WTC11 (cell line): ENCODE results near the gene RIMKLB. TPM values are rescaled to one million over a fixed set of nuclear protein-coding genes. Genes with fewer than 3 reads are reported as not detected.
A peak's percentile ranks its signal among the peaks of the same experiment; 100 is the strongest.

Experiments
- ATAC-seq: fragments of 200-7000 bp; cut with Tn5 transposase; 2 replicates; pipeline ENCODE4 v1.10.0; 2021; ENCODE audit warnings: mild to moderate bottlenecking, moderate library complexity
- CTCF ChIA-PET: fragments of 300-600 bp; sonication (Branson Sonifier 250); formaldehyde crosslinking; loops from one replicate; lab custom pipeline; 2021; ENCODE audit warnings: antibody characterized with exemption; lab: Charles Lee
- POLR2A ChIA-PET: fragments of 350-600 bp; sonication (Branson Sonifier 250); formaldehyde crosslinking; loops from one replicate; lab custom pipeline; 2021; ENCODE audit warnings: antibody characterized with exemption; lab: Charles Lee
- DNase-seq: peaks from one replicate; pipeline ENCODE4 v3.0.0; 2021; ENCODE audit warnings: low spot score
- H3K27ac Mint-ChIP-seq: 2 replicates; pipeline ENCODE4 v1.8.0; 2021; ENCODE audit warnings: mixed read lengths
- H3K27me3 Mint-ChIP-seq: 2 replicates; pipeline ENCODE4 v1.8.0; 2021; ENCODE audit warnings: low read depth, mild to moderate bottlenecking, moderate library complexity, mixed read lengths
- H3K36me3 Mint-ChIP-seq: 2 replicates; pipeline ENCODE4 v1.8.0; 2021; ENCODE audit warnings: mixed read lengths
- H3K4me1 Mint-ChIP-seq: 2 replicates; pipeline ENCODE4 v1.8.0; 2022; ENCODE audit warnings: mixed read lengths
- H3K4me3 Mint-ChIP-seq: 2 replicates; pipeline ENCODE4 v1.8.0; 2021; ENCODE audit warnings: mild to moderate bottlenecking, moderate library complexity, mixed read lengths
- H3K9me3 Mint-ChIP-seq: 2 replicates; pipeline ENCODE4 v1.8.0; 2021; ENCODE audit warnings: mixed read lengths
- CREB1 ChIP-seq: sonication (generic); formaldehyde crosslinking; IDR thresholded peaks from 2 replicates; pipeline ENCODE4 v1.8.0; 2023; ENCODE audit warnings: mild to moderate bottlenecking, missing genetic modification reagents
- CREM ChIP-seq: sonication (generic); formaldehyde crosslinking; IDR thresholded peaks from 2 replicates; pipeline ENCODE4 v1.8.1; 2022; ENCODE audit warnings: mild to moderate bottlenecking, missing genetic modification reagents, moderate library complexity
- ELF4 ChIP-seq: sonication (generic); formaldehyde crosslinking; IDR thresholded peaks from 2 replicates; pipeline ENCODE4 v1.8.1; 2022; ENCODE audit warnings: low read depth, mild to moderate bottlenecking, moderate library complexity, missing genetic modification reagents
- GABPB1 ChIP-seq: sonication (generic); formaldehyde crosslinking; IDR thresholded peaks from 2 replicates; pipeline ENCODE4 v1.8.1; 2023; ENCODE audit warnings: mild to moderate bottlenecking, missing genetic modification reagents
- GTF2I ChIP-seq: fragments of 250-450 bp; sonication (Bioruptor Pico); conservative IDR thresholded peaks from 2 replicates; pipeline ENCODE4 v1.4.0; 2021; ENCODE audit warnings: mild to moderate bottlenecking
- JUN ChIP-seq: sonication (generic); formaldehyde crosslinking; IDR thresholded peaks from 2 replicates; pipeline ENCODE4 v1.8.0; 2023; ENCODE audit warnings: mild to moderate bottlenecking, missing genetic modification reagents
- NFE2L1 ChIP-seq: sonication (generic); formaldehyde crosslinking; IDR thresholded peaks from 2 replicates; pipeline ENCODE4 v1.8.1; 2023; ENCODE audit warnings: missing genetic modification reagents
- NR3C1 ChIP-seq: sonication (generic); formaldehyde crosslinking; conservative IDR thresholded peaks from 2 replicates; pipeline ENCODE4 v1.8.1; 2023; ENCODE audit warnings: low read depth, mild to moderate bottlenecking, missing genetic modification reagents
- PRRX2 ChIP-seq: fragments of 250-450 bp; sonication (Bioruptor Pico); IDR thresholded peaks from 2 replicates; pipeline ENCODE4 v1.8.0; 2021; ENCODE audit warnings: mild to moderate bottlenecking
- RELA ChIP-seq: sonication (generic); formaldehyde crosslinking; IDR thresholded peaks from 2 replicates; pipeline ENCODE4 v1.8.1; 2022; ENCODE audit warnings: missing genetic modification reagents, mild to moderate bottlenecking, borderline replicate concordance
- TEAD1 ChIP-seq: sonication (generic); formaldehyde crosslinking; IDR thresholded peaks from 2 replicates; pipeline ENCODE4 v1.8.0; 2022; ENCODE audit warnings: mild to moderate bottlenecking, missing genetic modification reagents
- ZNF219 ChIP-seq: sonication (generic); formaldehyde crosslinking; IDR thresholded peaks from 2 replicates; pipeline ENCODE4 v1.8.0; 2023; ENCODE audit warnings: missing genetic modification reagents, mild to moderate bottlenecking, borderline replicate concordance
- ZNF317 ChIP-seq: sonication (generic); formaldehyde crosslinking; IDR thresholded peaks from 2 replicates; pipeline ENCODE4 v1.8.1; 2023; ENCODE audit warnings: low read depth, mild to moderate bottlenecking, moderate library complexity, missing genetic modification reagents, borderline replicate concordance
- ZNF396 ChIP-seq: fragments of 250-450 bp; sonication (Bioruptor Pico); IDR thresholded peaks from 2 replicates; pipeline ENCODE4 v1.8.0; 2021; ENCODE audit warnings: mild to moderate bottlenecking, moderate library complexity, borderline replicate concordance
- total RNA-seq: library from RNA; stranded (reverse); gene quantifications from 3 replicates; pipeline ENCODE4 v1.2.3, GENCODE V29; 2021
- TF ChIP-seq, protein P1 (sequence below): sonication (generic); formaldehyde crosslinking; IDR thresholded peaks from 2 replicates; pipeline ENCODE4 v1.8.1; 2023; ENCODE audit warnings: mild to moderate bottlenecking, moderate library complexity, missing genetic modification reagents
- TF ChIP-seq, protein P2 (sequence below): sonication (generic); formaldehyde crosslinking; IDR thresholded peaks from 2 replicates; pipeline ENCODE4 v1.8.0; 2023; ENCODE audit warnings: mild to moderate bottlenecking, missing genetic modification reagents
- TF ChIP-seq, protein P3 (sequence below): sonication (generic); formaldehyde crosslinking; IDR thresholded peaks from 2 replicates; pipeline ENCODE4 v1.8.1; 2023; ENCODE audit warnings: mild to moderate bottlenecking, missing genetic modification reagents
- TF ChIP-seq, protein P4 (sequence below): fragments of 250-450 bp; sonication (Bioruptor Pico); IDR thresholded peaks from 2 replicates; pipeline ENCODE4 v1.9.0; 2021; ENCODE audit warnings: mild to moderate bottlenecking
- TF ChIP-seq, protein P5 (sequence below): sonication (generic); formaldehyde crosslinking; IDR thresholded peaks from 2 replicates; pipeline ENCODE4 v1.8.1; 2022; ENCODE audit warnings: low read depth, missing genetic modification reagents, borderline replicate concordance
- TF ChIP-seq, protein P6 (sequence below): fragments of 250-450 bp; sonication (Bioruptor Pico); IDR thresholded peaks from 2 replicates; pipeline ENCODE4 v1.9.0; 2021; ENCODE audit warnings: mild to moderate bottlenecking, borderline replicate concordance

Gene RIMKLB
- total RNA-seq, 1 experiment from 2014 or later, result 106 TPM

DNA sequence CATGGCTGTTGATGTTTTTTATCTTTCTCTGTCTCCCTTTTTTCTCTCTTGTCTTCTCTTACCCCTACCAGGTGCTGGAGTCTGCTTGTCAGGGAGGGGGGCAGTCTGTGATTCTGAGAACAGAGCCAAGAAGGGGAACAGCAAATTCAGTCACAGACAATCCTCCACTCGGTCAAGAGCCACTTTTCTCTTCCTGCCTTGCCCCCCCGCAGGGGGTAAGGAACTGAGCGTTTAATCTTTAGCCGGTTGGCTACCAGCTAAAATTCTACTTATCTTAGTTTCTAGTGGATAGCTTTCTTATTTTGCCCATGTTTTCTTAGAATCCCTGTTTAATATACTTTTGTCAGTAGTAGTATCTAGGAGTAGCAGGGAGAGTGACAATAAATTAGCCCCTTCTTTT lies 1.9 kb downstream of the RIMKLB start:
- Mint-ChIP-seq H3K9me3 (no peaks in the 10 kb centered on the region), H3K4me1 (peaks cover 56% of the 10 kb centered on the region), H3K27me3 (no peaks in the 10 kb centered on the region), H3K4me3 (peak overlapping the region; percentile 79), H3K36me3 (peaks cover 14% of the 10 kb centered on the region), H3K27ac (peak overlapping the region; percentile 91)
- ChIA-PET POLR2A (no interaction called here), CTCF (interaction anchor here (1.4 to 2.7 kb wide), 2 partner anchors 18 to 124 kb away, joined by 4 to 13 read pairs; no protein-coding TSS in a partner anchor)
- TF ChIP-seq ZNF317 (CRISPR knock-in tag) (no peak), GTF2I (CRISPR knock-in tag) (no peak)
- DNase-seq, result no peak
- ATAC-seq, result no peak

DNA sequence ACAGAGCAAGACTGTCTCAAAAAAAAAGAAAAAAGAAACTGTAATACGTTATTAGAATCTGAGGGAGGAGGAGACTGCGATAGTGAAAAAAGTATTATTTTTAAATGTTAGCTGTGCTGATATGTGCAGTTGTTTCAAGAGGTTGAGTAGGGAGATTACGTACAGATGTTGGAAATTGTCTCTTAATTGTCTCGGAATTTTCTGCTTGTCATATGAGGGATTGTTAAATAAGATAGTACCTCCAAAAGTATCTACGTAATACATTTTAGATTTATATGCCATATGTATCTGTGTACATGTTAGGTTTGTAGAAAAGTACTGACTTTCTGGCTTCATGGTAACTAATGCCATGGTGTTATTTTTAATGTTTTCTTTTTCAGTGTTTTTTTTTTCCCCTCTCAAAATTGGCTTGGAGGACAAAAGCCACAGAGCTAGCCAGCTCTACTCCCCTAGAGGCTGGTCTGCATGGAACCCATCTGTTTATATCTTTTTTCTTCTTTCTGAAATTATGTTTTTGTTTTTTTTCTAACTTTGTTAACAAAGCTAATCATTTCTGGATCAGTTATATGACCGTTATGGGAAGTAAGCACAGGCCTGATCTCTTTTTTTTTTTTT lies 3.4 kb downstream of the RIMKLB start:
- CTCF ChIA-PET, result interaction anchor here (0.6 to 2.7 kb wide), 2 partner anchors 19 to 123 kb away, joined by 4 to 13 read pairs; no protein-coding TSS in a partner anchor
- POLR2A ChIA-PET, result interaction anchor here (0.6 to 1.1 kb wide), 3 partner anchors 83 to 122 kb away, joined by 3 to 8 read pairs (median 4); no protein-coding TSS in a partner anchor
- H3K9me3 Mint-ChIP-seq, result no peaks in the 10 kb centered on the region
- DNase-seq, result no peak
- peaks cover 46% of the 10 kb centered on the region for H3K4me1 Mint-ChIP-seq
- no peaks in the 10 kb centered on the region for H3K27me3 Mint-ChIP-seq
- peaks cover 14% of the 10 kb centered on the region for H3K36me3 Mint-ChIP-seq
- peak overlapping the region; percentile 73; the same call in 1 of the 2 replicates for H3K27ac Mint-ChIP-seq
- H3K4me3 Mint-ChIP-seq, result peak overlapping the region; percentile 16; the same call in 1 of the 2 replicates
- no peak for ATAC-seq
- TF ChIP-seq CREB1 (CRISPR knock-in tag) (no peak), CREM (CRISPR knock-in tag) (no peak), ZNF219 (CRISPR knock-in tag) (no peak), RELA (no peak), PRRX2 (CRISPR knock-in tag) (no peak), JUN (CRISPR knock-in tag) (no peak), TEAD1 (CRISPR knock-in tag) (no peak), NR3C1 (CRISPR knock-in tag) (no peak), GABPB1 (no peak), ELF4 (no peak), NFE2L1 (CRISPR knock-in tag) (no peak), ZNF396 (CRISPR knock-in tag) (no peak)
- TF ChIP-seq, protein P1, sequence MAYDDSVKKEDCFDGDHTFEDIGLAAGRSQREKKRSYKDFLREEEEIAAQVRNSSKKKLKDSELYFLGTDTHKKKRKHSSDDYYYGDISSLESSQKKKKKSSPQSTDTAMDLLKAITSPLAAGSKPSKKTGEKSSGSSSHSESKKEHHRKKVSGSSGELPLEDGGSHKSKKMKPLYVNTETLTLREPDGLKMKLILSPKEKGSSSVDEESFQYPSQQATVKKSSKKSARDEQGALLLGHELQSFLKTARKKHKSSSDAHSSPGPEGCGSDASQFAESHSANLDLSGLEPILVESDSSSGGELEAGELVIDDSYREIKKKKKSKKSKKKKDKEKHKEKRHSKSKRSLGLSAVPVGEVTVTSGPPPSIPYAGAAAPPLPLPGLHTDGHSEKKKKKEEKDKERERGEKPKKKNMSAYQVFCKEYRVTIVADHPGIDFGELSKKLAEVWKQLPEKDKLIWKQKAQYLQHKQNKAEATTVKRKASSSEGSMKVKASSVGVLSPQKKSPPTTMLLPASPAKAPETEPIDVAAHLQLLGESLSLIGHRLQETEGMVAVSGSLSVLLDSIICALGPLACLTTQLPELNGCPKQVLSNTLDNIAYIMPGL, result no peak
- TF ChIP-seq, protein P2, sequence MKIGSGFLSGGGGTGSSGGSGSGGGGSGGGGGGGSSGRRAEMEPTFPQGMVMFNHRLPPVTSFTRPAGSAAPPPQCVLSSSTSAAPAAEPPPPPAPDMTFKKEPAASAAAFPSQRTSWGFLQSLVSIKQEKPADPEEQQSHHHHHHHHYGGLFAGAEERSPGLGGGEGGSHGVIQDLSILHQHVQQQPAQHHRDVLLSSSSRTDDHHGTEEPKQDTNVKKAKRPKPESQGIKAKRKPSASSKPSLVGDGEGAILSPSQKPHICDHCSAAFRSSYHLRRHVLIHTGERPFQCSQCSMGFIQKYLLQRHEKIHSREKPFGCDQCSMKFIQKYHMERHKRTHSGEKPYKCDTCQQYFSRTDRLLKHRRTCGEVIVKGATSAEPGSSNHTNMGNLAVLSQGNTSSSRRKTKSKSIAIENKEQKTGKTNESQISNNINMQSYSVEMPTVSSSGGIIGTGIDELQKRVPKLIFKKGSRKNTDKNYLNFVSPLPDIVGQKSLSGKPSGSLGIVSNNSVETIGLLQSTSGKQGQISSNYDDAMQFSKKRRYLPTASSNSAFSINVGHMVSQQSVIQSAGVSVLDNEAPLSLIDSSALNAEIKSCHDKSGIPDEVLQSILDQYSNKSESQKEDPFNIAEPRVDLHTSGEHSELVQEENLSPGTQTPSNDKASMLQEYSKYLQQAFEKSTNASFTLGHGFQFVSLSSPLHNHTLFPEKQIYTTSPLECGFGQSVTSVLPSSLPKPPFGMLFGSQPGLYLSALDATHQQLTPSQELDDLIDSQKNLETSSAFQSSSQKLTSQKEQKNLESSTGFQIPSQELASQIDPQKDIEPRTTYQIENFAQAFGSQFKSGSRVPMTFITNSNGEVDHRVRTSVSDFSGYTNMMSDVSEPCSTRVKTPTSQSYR, result no peak
- TF ChIP-seq, protein P3, sequence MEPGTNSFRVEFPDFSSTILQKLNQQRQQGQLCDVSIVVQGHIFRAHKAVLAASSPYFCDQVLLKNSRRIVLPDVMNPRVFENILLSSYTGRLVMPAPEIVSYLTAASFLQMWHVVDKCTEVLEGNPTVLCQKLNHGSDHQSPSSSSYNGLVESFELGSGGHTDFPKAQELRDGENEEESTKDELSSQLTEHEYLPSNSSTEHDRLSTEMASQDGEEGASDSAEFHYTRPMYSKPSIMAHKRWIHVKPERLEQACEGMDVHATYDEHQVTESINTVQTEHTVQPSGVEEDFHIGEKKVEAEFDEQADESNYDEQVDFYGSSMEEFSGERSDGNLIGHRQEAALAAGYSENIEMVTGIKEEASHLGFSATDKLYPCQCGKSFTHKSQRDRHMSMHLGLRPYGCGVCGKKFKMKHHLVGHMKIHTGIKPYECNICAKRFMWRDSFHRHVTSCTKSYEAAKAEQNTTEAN, result no peak
- TF ChIP-seq, protein P4, sequence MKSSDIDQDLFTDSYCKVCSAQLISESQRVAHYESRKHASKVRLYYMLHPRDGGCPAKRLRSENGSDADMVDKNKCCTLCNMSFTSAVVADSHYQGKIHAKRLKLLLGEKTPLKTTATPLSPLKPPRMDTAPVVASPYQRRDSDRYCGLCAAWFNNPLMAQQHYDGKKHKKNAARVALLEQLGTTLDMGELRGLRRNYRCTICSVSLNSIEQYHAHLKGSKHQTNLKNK (CRISPR knock-in tag), result no peak
- TF ChIP-seq, protein P5, sequence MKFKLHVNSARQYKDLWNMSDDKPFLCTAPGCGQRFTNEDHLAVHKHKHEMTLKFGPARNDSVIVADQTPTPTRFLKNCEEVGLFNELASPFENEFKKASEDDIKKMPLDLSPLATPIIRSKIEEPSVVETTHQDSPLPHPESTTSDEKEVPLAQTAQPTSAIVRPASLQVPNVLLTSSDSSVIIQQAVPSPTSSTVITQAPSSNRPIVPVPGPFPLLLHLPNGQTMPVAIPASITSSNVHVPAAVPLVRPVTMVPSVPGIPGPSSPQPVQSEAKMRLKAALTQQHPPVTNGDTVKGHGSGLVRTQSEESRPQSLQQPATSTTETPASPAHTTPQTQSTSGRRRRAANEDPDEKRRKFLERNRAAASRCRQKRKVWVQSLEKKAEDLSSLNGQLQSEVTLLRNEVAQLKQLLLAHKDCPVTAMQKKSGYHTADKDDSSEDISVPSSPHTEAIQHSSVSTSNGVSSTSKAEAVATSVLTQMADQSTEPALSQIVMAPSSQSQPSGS, result no peak
- TF ChIP-seq, protein P6, sequence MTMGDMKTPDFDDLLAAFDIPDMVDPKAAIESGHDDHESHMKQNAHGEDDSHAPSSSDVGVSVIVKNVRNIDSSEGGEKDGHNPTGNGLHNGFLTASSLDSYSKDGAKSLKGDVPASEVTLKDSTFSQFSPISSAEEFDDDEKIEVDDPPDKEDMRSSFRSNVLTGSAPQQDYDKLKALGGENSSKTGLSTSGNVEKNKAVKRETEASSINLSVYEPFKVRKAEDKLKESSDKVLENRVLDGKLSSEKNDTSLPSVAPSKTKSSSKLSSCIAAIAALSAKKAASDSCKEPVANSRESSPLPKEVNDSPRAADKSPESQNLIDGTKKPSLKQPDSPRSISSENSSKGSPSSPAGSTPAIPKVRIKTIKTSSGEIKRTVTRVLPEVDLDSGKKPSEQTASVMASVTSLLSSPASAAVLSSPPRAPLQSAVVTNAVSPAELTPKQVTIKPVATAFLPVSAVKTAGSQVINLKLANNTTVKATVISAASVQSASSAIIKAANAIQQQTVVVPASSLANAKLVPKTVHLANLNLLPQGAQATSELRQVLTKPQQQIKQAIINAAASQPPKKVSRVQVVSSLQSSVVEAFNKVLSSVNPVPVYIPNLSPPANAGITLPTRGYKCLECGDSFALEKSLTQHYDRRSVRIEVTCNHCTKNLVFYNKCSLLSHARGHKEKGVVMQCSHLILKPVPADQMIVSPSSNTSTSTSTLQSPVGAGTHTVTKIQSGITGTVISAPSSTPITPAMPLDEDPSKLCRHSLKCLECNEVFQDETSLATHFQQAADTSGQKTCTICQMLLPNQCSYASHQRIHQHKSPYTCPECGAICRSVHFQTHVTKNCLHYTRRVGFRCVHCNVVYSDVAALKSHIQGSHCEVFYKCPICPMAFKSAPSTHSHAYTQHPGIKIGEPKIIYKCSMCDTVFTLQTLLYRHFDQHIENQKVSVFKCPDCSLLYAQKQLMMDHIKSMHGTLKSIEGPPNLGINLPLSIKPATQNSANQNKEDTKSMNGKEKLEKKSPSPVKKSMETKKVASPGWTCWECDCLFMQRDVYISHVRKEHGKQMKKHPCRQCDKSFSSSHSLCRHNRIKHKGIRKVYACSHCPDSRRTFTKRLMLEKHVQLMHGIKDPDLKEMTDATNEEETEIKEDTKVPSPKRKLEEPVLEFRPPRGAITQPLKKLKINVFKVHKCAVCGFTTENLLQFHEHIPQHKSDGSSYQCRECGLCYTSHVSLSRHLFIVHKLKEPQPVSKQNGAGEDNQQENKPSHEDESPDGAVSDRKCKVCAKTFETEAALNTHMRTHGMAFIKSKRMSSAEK, result no peak
